A549 (cell line): ENCODE data around the gene SEMA4D. TPM values are rescaled to one million over a fixed set of nuclear protein-coding genes. Genes with fewer than 3 reads are reported as not detected.

Experiments
- ATAC-seq, 2 experiments: fragments of 200-7000 bp in 1 of 2; fragments of >200 bp in 1 of 2; cut with Nextera tagmentation in 1 of 2; cut with Tn5 transposase in 1 of 2; 3 replicates each; pipeline versions ENCODE4 v1.8.0 to v1.9.1; 2018 to 2020; ENCODE audit warnings: mild to moderate bottlenecking in 1 of 2, moderate library complexity in 1 of 2
- CTCF ChIA-PET: fragments of 300-600 bp; sonication (Branson Sonifier 250); formaldehyde crosslinking; extraction: SDS; loops from one replicate; lab custom pipeline; 2021; ENCODE audit warnings: antibody characterized with exemption, inconsistent platforms; lab: Yijun Ruan, JAX
- POLR2A ChIA-PET: fragments of 350-600 bp; formaldehyde crosslinking; extraction: SDS; loops from one replicate; lab custom pipeline; 2021; ENCODE audit warnings: antibody characterized with exemption, inconsistent platforms; lab: Yijun Ruan, JAX
- DNase-seq, 2 experiments: peaks; one replicate each; pipeline versions ENCODE4 v3.0.0 to v3.0.0-alpha.2; 2011 to 2016; ENCODE audit warnings: low read depth in 1 of 2, low spot score in 1 of 2
- FAIRE-seq: peaks from 2 replicates; lab custom pipeline; 2011; peaks lifted over from hg19 to GRCh38; lab: Jason Lieb, UNC
- H3K27ac ChIP-seq, 2 experiments: fragments of >200 bp; sonication (Bioruptor Twin); formaldehyde crosslinking; 3 replicates each; pipeline ENCODE4 v1.5.1; 2016 to 2017
- H3K4me1 ChIP-seq: fragments of >200 bp; sonication (Bioruptor Twin); formaldehyde crosslinking; 3 replicates; pipeline ENCODE4 v1.6.1; 2016
- H3K4me2 ChIP-seq: fragments of >200 bp; sonication (Bioruptor Twin); formaldehyde crosslinking; 3 replicates; pipeline ENCODE4 v1.6.1; 2016
- H3K4me3 ChIP-seq: fragments of >200 bp; sonication (Bioruptor Twin); formaldehyde crosslinking; 3 replicates; pipeline ENCODE4 v1.5.1; 2016
- H3K9me3 ChIP-seq: fragments of >200 bp; sonication (Bioruptor Twin); formaldehyde crosslinking; 3 replicates; pipeline ENCODE4 v1.6.1; 2016
- BHLHE40 ChIP-seq: IDR thresholded peaks from 2 replicates; pipeline ENCODE4 v1.6.1; 2012; ENCODE audit warnings: low read depth, low read length, inconsistent platforms
- CEBPB ChIP-seq, 2 experiments: fragments of >200 bp in 1 of 2; sonication (Bioruptor Twin) in 1 of 2; formaldehyde crosslinking in 1 of 2; IDR thresholded peaks; 2 replicates each; pipeline ENCODE4 v1.6.1; 2012 to 2016
- CHD4 ChIP-seq: fragments of 200-600 bp; sonication (generic); IDR thresholded peaks from 2 replicates; pipeline ENCODE4 v1.6.1; 2016; ENCODE audit warnings: antibody characterized with exemption, mild to moderate bottlenecking, borderline replicate concordance
- ELK1 ChIP-seq: fragments of 150-350 bp; IDR thresholded peaks from 2 replicates; pipeline ENCODE4 v1.6.1; 2014; ENCODE audit warnings: low read depth, mild to moderate bottlenecking, low read length
- FOSB ChIP-seq: fragments of 250-450 bp; sonication (Bioruptor Pico); IDR thresholded peaks from 2 replicates; pipeline ENCODE4 v1.5.0; 2020; ENCODE audit warnings: mild to moderate bottlenecking, moderate library complexity
- HEYL ChIP-seq: fragments of 250-450 bp; sonication (Bioruptor Pico); IDR thresholded peaks from 2 replicates; pipeline ENCODE4 v1.8.0; 2021; ENCODE audit warnings: mild to moderate bottlenecking, moderate library complexity
- KDM1A ChIP-seq: fragments of 200-600 bp; sonication (generic); IDR thresholded peaks from 2 replicates; pipeline ENCODE4 v1.6.1; 2016; ENCODE audit warnings: low read depth, mild to moderate bottlenecking
- MAFK ChIP-seq: fragments of 450-650 bp; IDR thresholded peaks from 2 replicates; pipeline ENCODE4 v1.6.1; 2014; ENCODE audit not compliant: partially characterized antibody
- NR3C1 ChIP-seq: fragments of >200 bp; sonication (Bioruptor Twin); formaldehyde crosslinking; IDR thresholded peaks from 3 replicates; pipeline ENCODE4 v1.6.1; 2017
- PBX3 ChIP-seq: IDR thresholded peaks from 2 replicates; pipeline ENCODE4 v1.6.1; 2012
- PHF8 ChIP-seq: fragments of 200-600 bp; sonication (generic); IDR thresholded peaks from 2 replicates; pipeline ENCODE4 v1.6.1; 2016; ENCODE audit warnings: low read depth, mild to moderate bottlenecking, antibody characterized with exemption, moderate library complexity, borderline replicate concordance
- POLR2AphosphoS2 ChIP-seq: conservative IDR thresholded peaks from 2 replicates; pipeline ENCODE4 v1.6.1; 2012; ENCODE audit warnings: low read length, improper control_type of control experiment, inconsistent platforms
- RCOR1 ChIP-seq: fragments of 150-350 bp; IDR thresholded peaks from 2 replicates; pipeline ENCODE4 v1.6.1; 2014; ENCODE audit warnings: antibody characterized with exemption, low read length, low read depth
- RNF2 ChIP-seq: fragments of 200-600 bp; sonication (generic); IDR thresholded peaks from 2 replicates; pipeline ENCODE4 v1.6.1; 2016; ENCODE audit warnings: low read depth, mild to moderate bottlenecking, antibody characterized with exemption, moderate library complexity, borderline replicate concordance
- SREBF2 ChIP-seq: fragments of 450-650 bp; IDR thresholded peaks from 2 replicates; pipeline ENCODE4 v1.6.1; 2014; ENCODE audit warnings: mild to moderate bottlenecking, moderate library complexity
- ZNF302 ChIP-seq: fragments of 250-450 bp; sonication (Bioruptor Pico); IDR thresholded peaks from 2 replicates; pipeline ENCODE4 v1.9.0; 2021; ENCODE audit warnings: inconsistent platforms, mild to moderate bottlenecking, moderate library complexity
- WGBS: methylation state at CpG from one replicate; pipeline ENCODE4 v1.1.6; 2017; ENCODE audit errors: missing lambda C conversion rate; 5-methylcytosine and 5-hydroxymethylcytosine counted together
- polyA plus RNA-seq, 4 experiments: library from polyadenylated mRNA; depleted of rRNA in 3 of 4; stranded (reverse); fragments of >200 nt; fragmentation: RNase III in 1 of 4; extraction: RNeasy Plus Mini Kit Qiagen cat#74134 plus additional on column Dnase treatment in 1 of 4; gene quantifications; 2 replicates in 3 of 4; 3 replicates in 1 of 4; pipeline ENCODE4 v1.2.3, GENCODE V29; 2011 to 2017
- TF ChIP-seq, protein P1 (sequence below): fragments of 250-450 bp; sonication (Bioruptor Pico); IDR thresholded peaks from 2 replicates; pipeline ENCODE4 v1.5.0; 2020; ENCODE audit warnings: low read depth, mild to moderate bottlenecking, moderate library complexity
- TF ChIP-seq, protein P2 (sequence below): fragments of >200 bp; sonication (Bioruptor Twin); formaldehyde crosslinking; IDR thresholded peaks from 3 replicates; pipeline ENCODE4 v1.6.1; 2016

Gene SEMA4D
- polyA plus RNA-seq, 2 of the 4 experiments (the other 2 are of a cell fraction) = 5.3 to 7.2 TPM

- TF ChIP-seq, protein P1, sequence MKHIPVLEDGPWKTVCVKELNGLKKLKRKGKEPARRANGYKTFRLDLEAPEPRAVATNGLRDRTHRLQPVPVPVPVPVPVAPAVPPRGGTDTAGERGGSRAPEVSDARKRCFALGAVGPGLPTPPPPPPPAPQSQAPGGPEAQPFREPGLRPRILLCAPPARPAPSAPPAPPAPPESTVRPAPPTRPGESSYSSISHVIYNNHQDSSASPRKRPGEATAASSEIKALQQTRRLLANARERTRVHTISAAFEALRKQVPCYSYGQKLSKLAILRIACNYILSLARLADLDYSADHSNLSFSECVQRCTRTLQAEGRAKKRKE (CRISPR knock-in tag) = no peak
- no peak for TF ChIP-seq HEYL
- TF ChIP-seq RCOR1 = no peak
- TF ChIP-seq SREBF2 = no peak
- no peak for TF ChIP-seq ELK1
- TF ChIP-seq POLR2AphosphoS2 = no peak
- TF ChIP-seq PHF8 = no peak
- no peak for TF ChIP-seq RNF2
Observed at GRCh38 chr9:89505911-89506310, 8.0 kb upstream of the SEMA4D start (continued).

DNA sequence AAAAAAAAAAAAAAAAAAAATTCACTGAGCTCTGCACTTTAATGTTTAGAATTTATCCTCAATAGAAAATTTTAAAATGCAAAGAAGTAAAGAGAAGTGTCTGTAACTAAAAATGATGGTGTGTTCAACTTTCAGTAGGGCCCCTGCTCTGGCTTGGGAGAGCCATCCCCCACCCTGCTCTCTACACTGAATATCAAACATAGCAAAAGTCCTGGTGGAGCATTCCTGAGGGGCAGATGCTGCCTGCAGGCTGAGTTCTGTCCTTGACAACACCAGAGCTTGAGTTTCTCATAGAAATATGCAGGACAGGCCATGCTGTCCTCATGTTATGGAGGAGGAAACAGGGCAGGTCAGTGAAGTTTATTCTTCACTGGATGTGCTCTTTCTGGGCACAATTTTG lies 7.1 kb upstream of the SEMA4D start:
- Histone ChIP-seq H3K4me3 (no peak overlapping the region), H3K9me3 (no peaks in the 10 kb centered on the region), H3K4me2 (no peak overlapping the region), H3K4me1 (no peaks in the 10 kb centered on the region), H3K27ac (no peak overlapping the region)
- POLR2A ChIA-PET = no interaction called here
- FAIRE-seq (no peak), DNase-seq (no peak), ATAC-seq (no peak; a peak in 1 of 6 replicates)
- TF ChIP-seq CHD4 (no peak), KDM1A (no peak), FOSB (CRISPR knock-in tag) (no peak), SREBF2 (no peak), BHLHE40 (no peak), ZNF302 (CRISPR knock-in tag) (no peak), CEBPB (IDR thresholded peaks at IDR 0.05) (no peak), NR3C1 (no peak)
- TF ChIP-seq, protein P2, sequence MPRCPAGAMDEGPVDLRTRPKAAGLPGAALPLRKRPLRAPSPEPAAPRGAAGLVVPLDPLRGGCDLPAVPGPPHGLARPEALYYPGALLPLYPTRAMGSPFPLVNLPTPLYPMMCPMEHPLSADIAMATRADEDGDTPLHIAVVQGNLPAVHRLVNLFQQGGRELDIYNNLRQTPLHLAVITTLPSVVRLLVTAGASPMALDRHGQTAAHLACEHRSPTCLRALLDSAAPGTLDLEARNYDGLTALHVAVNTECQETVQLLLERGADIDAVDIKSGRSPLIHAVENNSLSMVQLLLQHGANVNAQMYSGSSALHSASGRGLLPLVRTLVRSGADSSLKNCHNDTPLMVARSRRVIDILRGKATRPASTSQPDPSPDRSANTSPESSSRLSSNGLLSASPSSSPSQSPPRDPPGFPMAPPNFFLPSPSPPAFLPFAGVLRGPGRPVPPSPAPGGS = no peak
- CTCF ChIA-PET = no interaction called here

DNA sequence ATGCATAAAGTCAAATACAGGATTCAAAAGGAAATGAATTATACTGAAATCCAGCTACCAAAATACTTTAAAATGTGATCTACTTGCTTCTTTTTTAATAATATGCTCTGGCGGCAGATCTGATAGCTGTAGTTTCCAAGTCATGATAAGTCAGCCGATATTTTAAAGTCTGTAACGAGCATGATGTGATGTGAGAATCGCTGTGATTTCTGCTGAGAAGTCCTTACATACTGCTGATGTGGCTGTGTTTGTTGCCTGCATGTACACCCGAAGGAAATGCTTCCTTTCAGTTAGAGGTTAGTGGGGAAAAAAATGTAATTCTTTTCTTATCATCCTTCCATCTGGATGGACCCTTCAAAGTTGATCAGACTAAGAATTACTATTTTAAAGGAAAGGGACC lies 4.8 kb upstream of the SEMA4D start:
- ATAC-seq (no peak), DNase-seq (no peak), FAIRE-seq (no peak)
- peaks cover 5% of the 10 kb centered on the region for H3K4me1 ChIP-seq
- 37% methylated on average over 5 of the region's 5 CpGs for WGBS
- TF ChIP-seq MAFK (no peak), PBX3 (no peak)
- ChIA-PET POLR2A (no interaction called here), CTCF (interaction anchor here (1.6 to 1.8 kb wide), 2 partner anchors 17 to 46 kb away, joined by 5 read pairs; no protein-coding TSS in a partner anchor)
- no peak overlapping the region for H3K4me2 ChIP-seq
- H3K27ac ChIP-seq = no peak overlapping the region
- no peak overlapping the region for H3K4me3 ChIP-seq
- no peaks in the 10 kb centered on the region for H3K9me3 ChIP-seq
